ENCODE results near the gene FXYD7. TPM values are rescaled to one million over a fixed set of nuclear protein-coding genes. Genes with fewer than 3 reads are reported as not detected.
"Not testable (repeated sequence)": the region's sequence is repeated elsewhere in the genome, so short reads cannot be mapped to it uniquely, and the experiment has no call there.

The FXYD7 gene
- total RNA-seq, 1 experiment from 2014 or later, result 0.90 TPM

GRCh38 chr19:35195830-35196229, 52.8 kb downstream of the FXYD7 start:
- BruUV-seq (replicated peaks), result no TSS peak
- peaks cover 27% of the 10 kb centered on the region for H3K4me1 Mint-ChIP-seq (ENCODE audit: low read depth, unreplicated experiment)
- peak; percentile 17 for DNase-seq
- TF ChIP-seq CTCF (IDR thresholded peaks at IDR 0.05; ENCODE audit: unreplicated experiment), result no peak
- intact Hi-C loops (cut with micrococcal nuclease; ENCODE audit: unreplicated experiment), result no loop called here
- H3K27ac Mint-ChIP-seq (ENCODE audit: unreplicated experiment), result peak overlapping the region; percentile 37
- no peaks in the 10 kb centered on the region for H3K36me3 Mint-ChIP-seq (ENCODE audit: insufficient read depth, unreplicated experiment)
- no peak overlapping the region for H3K4me3 Mint-ChIP-seq (ENCODE audit: low read depth, unreplicated experiment)
- CTCF ChIA-PET, result interaction anchor here (0.6 kb wide), 1 partner anchor 39 kb away, joined by 5 read pairs; no protein-coding TSS in a partner anchor
- no peaks in the 10 kb centered on the region for H3K27me3 Mint-ChIP-seq (ENCODE audit: unreplicated experiment)
- H3K9me3 Mint-ChIP-seq (ENCODE audit: low read depth, unreplicated experiment), result no peaks in the 10 kb centered on the region

GRCh38 chr19:35196861-35197260, 53.8 kb downstream of the FXYD7 start:
- H3K9me3 Mint-ChIP-seq (ENCODE audit: low read depth, unreplicated experiment); H3K36me3 Mint-ChIP-seq (ENCODE audit: insufficient read depth, unreplicated experiment); BruUV-seq (replicated peaks); CTCF ChIA-PET; H3K4me3 Mint-ChIP-seq (ENCODE audit: low read depth, unreplicated experiment); intact Hi-C loops (cut with micrococcal nuclease; ENCODE audit: unreplicated experiment); DNase-seq; H3K27me3 Mint-ChIP-seq (ENCODE audit: unreplicated experiment): not testable (repeated sequence)
- peak overlapping the region; percentile 37 for H3K27ac Mint-ChIP-seq (ENCODE audit: unreplicated experiment)
- peaks cover 27% of the 10 kb centered on the region for H3K4me1 Mint-ChIP-seq (ENCODE audit: low read depth, unreplicated experiment)

GRCh38 chr19:35199481-35199880, 56.4 kb downstream of the FXYD7 start:
- Mint-ChIP-seq H3K4me3 (ENCODE audit: low read depth, unreplicated experiment) (no peak overlapping the region), H3K9me3 (ENCODE audit: low read depth, unreplicated experiment) (no peaks in the 10 kb centered on the region), H3K36me3 (ENCODE audit: insufficient read depth, unreplicated experiment) (no peaks in the 10 kb centered on the region), H3K4me1 (ENCODE audit: low read depth, unreplicated experiment) (peaks cover 40% of the 10 kb centered on the region), H3K27ac (ENCODE audit: unreplicated experiment) (no peak overlapping the region), H3K27me3 (ENCODE audit: unreplicated experiment) (no peaks in the 10 kb centered on the region)
- CTCF ChIA-PET, result interaction anchor here (1.1 to 1.4 kb wide), 2 partner anchors 17 to 56 kb away, joined by 3 read pairs; no protein-coding TSS in a partner anchor
- no peak for TF ChIP-seq CTCF (IDR thresholded peaks at IDR 0.05; ENCODE audit: unreplicated experiment)
- intact Hi-C loops (cut with micrococcal nuclease; ENCODE audit: unreplicated experiment), result no loop called here
- no TSS peak for BruUV-seq (replicated peaks)
- no peak for DNase-seq

GRCh38 chr19:35202722-35203688, 60.0 kb downstream of the FXYD7 start:
- CTCF ChIA-PET, result interaction anchor here (0.5 to 0.6 kb wide), 2 partner anchors 78 to 324 kb away, joined by 3 to 4 read pairs; no protein-coding TSS in a partner anchor
- H3K27ac Mint-ChIP-seq (ENCODE audit: unreplicated experiment), result no peak overlapping the region
- intact Hi-C loops (cut with micrococcal nuclease; ENCODE audit: unreplicated experiment), result no loop called here
- no peak for DNase-seq
- no peaks in the 10 kb centered on the region for H3K27me3 Mint-ChIP-seq (ENCODE audit: unreplicated experiment)
- TF ChIP-seq CTCF (IDR thresholded peaks at IDR 0.05; ENCODE audit: unreplicated experiment), result no peak
- no peaks in the 10 kb centered on the region for H3K9me3 Mint-ChIP-seq (ENCODE audit: low read depth, unreplicated experiment)
- no peak overlapping the region for H3K4me3 Mint-ChIP-seq (ENCODE audit: low read depth, unreplicated experiment)
- no TSS peak for BruUV-seq (replicated peaks)
- H3K4me1 Mint-ChIP-seq (ENCODE audit: low read depth, unreplicated experiment), result peaks cover 41% of the 10 kb centered on the region
- no peaks in the 10 kb centered on the region for H3K36me3 Mint-ChIP-seq (ENCODE audit: insufficient read depth, unreplicated experiment)

Other genes with a start within 250 kb of the FXYD7 start
- gene ZNF30, start 216.4 kb upstream of the FXYD7 start, total RNA-seq (2022), result 2.9 and 4.2 TPM in 2 replicates
- gene ZNF792, start 179.0 kb upstream of the FXYD7 start, total RNA-seq (2022), result 9.1 and 9.3 TPM in 2 replicates
- 114 and 126 TPM in 2 replicates for gene GRAMD1A, start 142.9 kb upstream of the FXYD7 start, total RNA-seq (2022)
- 1.4 and 2.1 TPM in 2 replicates for gene SCN1B, start 112.8 kb upstream of the FXYD7 start, total RNA-seq (2022)
- 1.4 and 2.2 TPM in 2 replicates for gene HPN, start 101.5 kb upstream of the FXYD7 start, total RNA-seq (2022)
- gene FXYD3, start 27.4 kb upstream of the FXYD7 start, total RNA-seq (2022), result 183 and 291 TPM in 2 replicates
- gene LGI4, start 8.2 kb upstream of the FXYD7 start, total RNA-seq (2022), result 0.42 and 0.68 TPM in 2 replicates
- gene FXYD1, start 4.4 kb upstream of the FXYD7 start, total RNA-seq (2022), result 1.6 and 2.0 TPM in 2 replicates
- gene FXYD5, start 11.5 kb downstream of the FXYD7 start, total RNA-seq (2022), result 760 and 802 TPM in 2 replicates
- not detected in 2 replicates for gene FAM187B, start 85.5 kb downstream of the FXYD7 start, total RNA-seq (2022)
- 494 and 609 TPM in 2 replicates for gene LSR, start 105.7 kb downstream of the FXYD7 start, total RNA-seq (2022)
- 114 and 127 TPM in 2 replicates for gene USF2, start 125.7 kb downstream of the FXYD7 start, total RNA-seq (2022)
- 0.45 TPM in 1 of 2 replicates, not detected in the other for gene HAMP, start 139.3 kb downstream of the FXYD7 start, total RNA-seq (2022)
- not detected in 2 replicates for gene MAG, start 148.9 kb downstream of the FXYD7 start, total RNA-seq (2022)
- 5.9 and 7.6 TPM in 2 replicates for gene CD22, start 185.9 kb downstream of the FXYD7 start, total RNA-seq (2022)
- gene FFAR1, start 204.6 kb downstream of the FXYD7 start, total RNA-seq (2022), result not detected in 2 replicates
- not detected in 2 replicates for gene FFAR3, start 215.2 kb downstream of the FXYD7 start, total RNA-seq (2022)
- not detected in 2 replicates for gene GPR42, start 227.8 kb downstream of the FXYD7 start, total RNA-seq (2022)

Data from Calu3 (cell line).